DOHH2 (cell line): ENCODE data around the gene KIF9.

ENCODE experiments used
- CTCF ChIP-seq: fragments of 200-600 bp; sonication (generic); IDR thresholded peaks from one replicate; pipeline ENCODE4 v1.5.1; 2014; ENCODE audit warnings: antibody characterized with exemption, mild to moderate bottlenecking, low read depth, low read length; ENCODE audit not compliant: poor library complexity, severe bottlenecking
- EZH2phosphoT487 ChIP-seq: fragments of 200-600 bp; sonication (generic); IDR thresholded peaks from 2 replicates; pipeline ENCODE4 v1.6.1; 2017; ENCODE audit warnings: borderline replicate concordance, mild to moderate bottlenecking, antibody characterized with exemption, low read length, moderate library complexity, mixed read lengths

GRCh38 chr3:47319956-47320355, 37.4 kb upstream of the KIF9 start:
- TF ChIP-seq CTCF (no peak), EZH2phosphoT487 (no peak)
